LHCN-M2 (cell line): Measurements from ENCODE around the gene PRDM5. TPM values are rescaled to one million over a fixed set of nuclear protein-coding genes. Genes with fewer than 3 reads are reported as not detected.

Experiments used
- DNase-seq: peaks from one replicate; pipeline ENCODE4 v3.0.0-alpha.2; 2012; ENCODE audit warnings: low read depth
- total RNA-seq: library from RNA; depleted of rRNA; stranded (reverse); fragments of >200 nt; gene quantifications from 2 replicates; pipeline ENCODE4 v1.2.3, GENCODE V29; 2014

The PRDM5 gene
- total RNA-seq, 1 experiment from 2014 or later, result 16.5 TPM

- DNase-seq, result no peak
These were observed 65.2 kb downstream of the PRDM5 start for GRCh38 chr4:120857312-120857711.

DNA sequence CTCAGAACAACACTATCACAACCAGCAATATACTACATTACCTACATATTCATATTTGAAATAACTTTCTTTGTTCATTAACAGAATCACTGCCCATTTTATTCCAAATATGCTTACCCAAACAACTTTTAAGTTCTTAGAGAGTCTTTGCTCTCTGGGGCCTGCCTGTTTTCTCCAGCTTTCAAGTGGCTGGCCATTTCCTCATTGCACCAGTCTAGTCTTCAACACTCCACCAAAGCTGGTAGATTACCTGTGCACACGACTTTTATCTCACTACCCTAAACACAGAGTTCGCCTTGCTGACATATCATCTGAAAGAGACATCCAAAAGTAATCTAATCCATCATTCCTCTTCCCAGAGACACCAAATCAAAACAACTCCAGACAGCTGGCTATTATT lies 66.2 kb downstream of the PRDM5 start:
- DNase-seq, result no peak

- DNase-seq, result no peak
These were observed 67.1 kb downstream of the PRDM5 start for GRCh38 chr4:120855307-120856001.

- no peak for DNase-seq
These were observed 69.2 kb downstream of the PRDM5 start for GRCh38 chr4:120853161-120853935.

- DNase-seq, result peak; percentile 32
These were observed 72.4 kb downstream of the PRDM5 start for GRCh38 chr4:120850018-120850599.

GRCh38 chr4:120847019-120847582 lies 75.4 kb downstream of the PRDM5 start:
- no peak for DNase-seq

DNA sequence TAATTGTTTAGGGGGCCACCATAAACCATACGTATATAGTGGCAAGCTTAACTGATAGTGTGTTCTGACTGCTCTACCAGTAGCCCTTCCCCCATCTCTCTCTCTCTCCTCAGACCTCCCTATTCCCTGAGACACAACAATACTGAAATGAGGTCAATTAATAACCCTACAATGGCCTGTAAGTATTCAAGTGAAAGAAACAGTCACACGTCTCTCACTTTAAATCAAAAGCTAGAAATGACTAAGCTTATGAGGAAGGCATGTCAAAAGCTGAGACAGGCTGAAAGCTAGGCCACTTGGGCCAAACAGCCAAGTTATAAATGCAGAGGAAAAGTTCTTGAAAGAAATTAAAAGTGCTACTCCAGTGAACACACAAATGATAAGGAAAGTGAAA lies 78.0 kb downstream of the PRDM5 start:
- DNase-seq, result no peak

DNA sequence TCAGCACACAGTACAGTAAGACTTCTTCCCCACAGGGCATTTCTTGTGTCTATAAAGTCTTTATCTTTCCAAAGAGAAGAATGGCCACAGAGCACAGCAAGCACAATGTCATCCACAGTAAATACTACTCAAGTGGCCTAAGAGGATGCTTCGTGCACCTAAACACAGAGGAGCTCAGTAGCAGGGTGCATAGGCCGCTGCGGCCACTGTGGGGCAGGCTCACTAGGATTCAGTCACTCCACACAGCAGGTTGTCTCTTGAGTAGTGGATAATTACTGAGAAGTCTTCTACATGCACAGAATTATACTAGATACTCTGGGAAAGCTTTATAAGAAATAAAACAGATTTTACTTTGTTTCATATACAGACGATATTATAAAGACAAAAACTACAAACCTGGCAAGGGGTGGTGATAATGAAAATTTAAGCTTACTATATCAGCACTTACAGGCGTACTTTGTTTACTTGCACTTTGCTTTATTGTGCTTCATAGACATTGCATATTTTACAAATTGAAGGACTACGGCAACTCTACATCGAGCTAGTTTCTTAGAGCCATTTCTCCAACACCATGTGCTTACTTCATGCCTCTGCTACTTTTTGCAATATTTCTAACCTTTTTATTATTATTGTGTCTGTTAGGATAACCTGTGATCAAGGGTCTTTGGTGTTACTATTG lies 78.5 kb downstream of the PRDM5 start:
- DNase-seq, result no peak

GRCh38 chr4:120842031-120842430 lies 80.5 kb downstream of the PRDM5 start:
- DNase-seq, result no peak

DNA sequence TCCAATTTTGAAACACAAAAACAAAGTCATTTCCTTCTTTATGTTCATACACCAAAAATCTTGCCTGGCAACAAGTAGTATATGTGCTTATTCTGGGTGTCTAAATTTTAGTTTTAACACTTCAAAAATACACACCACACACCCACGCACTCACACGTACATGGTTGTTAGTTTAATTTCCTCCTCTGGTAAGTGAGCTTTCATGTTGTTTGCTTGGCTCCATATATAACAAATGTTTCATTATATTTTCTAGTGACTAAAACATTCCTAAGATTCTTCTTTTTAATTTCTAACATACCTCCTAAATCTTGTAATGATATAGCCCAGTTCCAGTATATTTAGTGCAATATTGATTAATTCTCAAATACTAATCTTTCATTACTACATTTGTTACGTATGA lies 80.9 kb downstream of the PRDM5 start:
- no peak for DNase-seq

DNA sequence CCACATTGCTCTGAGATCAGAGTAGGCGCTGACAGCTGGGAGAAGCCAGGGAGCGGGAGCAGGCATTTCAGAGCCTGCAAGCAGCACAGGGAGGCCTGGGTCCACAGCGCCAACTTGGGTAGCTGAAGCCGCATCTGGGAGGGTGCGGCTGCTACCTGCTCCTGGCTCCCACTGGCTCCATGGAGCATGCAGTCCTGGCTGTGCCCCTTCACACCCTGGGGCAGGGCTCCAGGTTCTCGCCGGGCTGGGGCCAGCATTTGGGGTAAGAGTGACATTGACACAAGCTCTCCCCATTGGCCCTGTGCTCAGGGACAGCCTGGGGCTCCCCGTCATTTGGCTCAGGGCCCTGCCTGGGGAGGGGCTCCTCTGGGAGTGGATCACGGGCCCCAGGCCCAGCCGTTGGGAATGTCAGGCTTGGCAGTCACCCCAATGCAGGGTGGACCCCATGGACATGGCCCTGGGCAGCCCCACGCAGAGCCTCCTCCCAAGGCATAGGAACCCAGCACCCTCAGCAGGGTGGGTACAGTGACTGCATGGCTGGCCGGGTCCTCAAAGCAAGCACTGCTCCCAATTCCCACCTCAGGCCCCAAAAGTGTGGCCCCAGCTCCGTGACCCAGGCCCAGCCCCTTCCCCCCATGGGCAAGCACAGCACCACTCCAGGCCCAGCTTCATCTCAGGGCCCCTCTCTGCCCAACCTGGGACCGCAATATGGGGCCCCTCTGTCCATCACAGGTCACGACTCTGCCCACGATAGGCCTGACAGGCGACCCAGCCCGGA lies 82.4 kb downstream of the PRDM5 start:
- no peak for DNase-seq

DNA sequence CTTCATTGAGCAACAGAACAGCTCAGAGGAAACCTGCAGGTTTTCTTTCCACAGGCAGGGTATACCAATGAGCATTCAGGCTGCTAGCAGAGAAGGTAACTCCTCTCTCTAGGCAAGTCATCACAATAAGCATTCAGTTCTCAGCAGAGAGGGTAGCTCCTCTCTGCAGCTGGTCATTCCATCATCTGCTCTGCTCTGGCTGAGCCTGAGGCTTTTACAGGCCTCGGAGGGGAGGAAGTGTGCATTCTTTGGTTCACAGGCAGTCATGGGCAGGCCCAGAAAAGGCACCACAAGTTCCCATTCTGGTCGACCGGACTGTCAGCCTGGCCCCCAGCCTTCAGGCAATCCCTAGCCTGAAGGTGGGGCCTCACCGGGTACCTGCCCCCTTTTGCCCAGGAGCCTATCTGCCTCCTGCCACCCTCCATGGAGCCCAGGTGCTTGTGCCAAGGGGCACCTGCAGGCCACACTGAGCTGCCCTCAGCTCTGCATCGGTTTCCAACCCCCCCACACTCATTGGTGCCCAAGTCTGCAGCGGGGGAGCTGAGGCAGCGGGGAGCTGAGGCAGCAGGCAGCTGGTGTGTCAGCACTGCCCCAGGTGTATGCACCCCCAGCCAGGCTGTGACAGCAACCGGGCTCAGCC lies 83.1 kb downstream of the PRDM5 start:
- DNase-seq, result no peak

DNA sequence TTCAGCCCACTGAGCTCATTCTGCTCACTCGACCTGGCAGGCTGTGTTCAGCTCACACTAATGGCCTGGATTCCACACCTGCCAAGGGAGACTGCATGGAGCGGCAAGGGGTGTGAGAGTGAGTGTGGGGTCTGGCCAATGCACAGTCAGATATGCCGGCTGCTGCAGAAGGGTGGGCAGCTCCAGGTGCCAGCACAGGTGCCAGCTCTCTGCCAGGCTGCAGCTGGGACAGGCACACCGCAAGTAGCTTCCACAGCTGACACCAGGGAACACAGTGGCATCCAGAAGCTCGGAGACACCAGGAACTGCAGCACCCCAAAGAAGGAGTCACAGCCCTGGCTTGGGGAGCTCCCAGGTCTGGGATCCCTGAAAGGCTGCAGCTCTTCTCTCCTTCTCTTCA lies 83.7 kb downstream of the PRDM5 start:
- DNase-seq, result no peak

- DNase-seq, result no peak
These were observed 84.9 kb downstream of the PRDM5 start for GRCh38 chr4:120837656-120838055.

GRCh38 chr4:120835342-120835741 lies 87.2 kb downstream of the PRDM5 start:
- no peak for DNase-seq

GRCh38 chr4:120830204-120830603 lies 92.3 kb downstream of the PRDM5 start:
- no peak for DNase-seq

DNA sequence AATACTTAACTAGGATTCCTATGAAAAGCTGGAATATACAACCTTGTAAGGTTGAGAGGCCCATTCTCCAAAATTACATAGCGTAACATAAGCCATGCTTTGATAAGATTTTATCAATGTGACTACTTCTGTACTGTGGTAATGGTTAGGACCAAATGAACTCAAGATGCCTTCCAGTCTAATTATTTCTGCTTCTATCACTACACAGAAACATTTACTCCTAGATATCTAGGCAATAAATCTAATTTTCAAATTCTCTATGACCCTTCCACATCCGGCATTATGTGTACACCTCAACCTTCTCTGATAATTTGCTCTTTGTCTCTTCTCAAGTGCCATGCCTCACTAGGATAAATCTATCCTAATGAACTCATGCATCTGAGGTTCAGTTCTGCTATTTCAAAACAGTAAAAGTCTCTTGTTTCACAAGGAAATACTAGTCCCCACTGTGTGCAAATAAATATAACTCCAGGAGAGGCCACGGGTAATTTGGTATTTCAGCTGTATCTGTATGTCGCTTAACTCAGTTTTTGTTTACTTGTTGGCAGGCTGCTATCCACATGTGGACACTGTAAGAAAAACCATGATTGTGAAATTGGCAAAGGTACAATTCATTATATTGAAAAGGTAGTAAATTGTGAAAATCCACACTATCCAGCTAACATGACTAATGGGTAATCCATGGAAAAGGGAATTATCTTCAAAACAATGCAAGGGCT lies 93.3 kb downstream of the PRDM5 start:
- DNase-seq, result no peak

DNA sequence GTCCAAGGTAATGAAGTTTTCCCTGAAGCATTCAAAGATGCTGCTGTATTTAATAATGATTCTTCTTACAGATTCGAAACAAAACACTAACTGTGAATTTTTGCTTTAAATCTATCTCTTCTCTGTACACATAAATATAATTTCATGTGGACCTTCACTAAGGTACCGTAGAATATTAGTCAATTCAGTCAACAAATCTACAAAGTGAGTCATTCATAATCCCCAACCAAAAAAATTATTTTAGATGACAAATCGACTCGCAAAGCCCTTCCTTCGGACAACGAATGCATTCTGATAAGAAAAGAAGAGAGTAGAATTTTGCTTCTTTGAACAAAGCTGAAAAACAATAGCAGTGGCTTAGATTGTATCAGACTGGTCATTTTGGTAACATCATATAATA lies 95.7 kb downstream of the PRDM5 start:
- no peak for DNase-seq

DNA sequence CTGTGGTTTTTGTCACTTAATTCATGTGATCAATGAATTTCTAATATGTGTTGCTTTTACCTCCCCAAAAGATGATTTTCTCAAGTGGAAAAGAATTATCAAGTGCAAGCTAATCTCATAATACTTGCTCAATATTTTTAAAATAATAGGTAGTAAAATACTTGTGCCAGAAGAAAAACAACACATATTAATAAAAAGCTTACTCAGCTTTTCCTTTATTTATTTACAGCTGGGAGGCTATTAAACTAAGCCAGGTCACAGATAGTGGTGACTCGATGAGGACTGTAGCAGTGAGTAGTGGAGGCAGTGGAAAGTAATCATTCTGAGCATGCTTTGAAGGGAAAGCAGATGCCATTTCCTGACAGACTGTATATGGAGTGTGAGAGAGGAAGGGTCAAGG lies 96.1 kb downstream of the PRDM5 start:
- DNase-seq, result no peak

GRCh38 chr4:120824946-120825345 lies 97.6 kb downstream of the PRDM5 start:
- no peak for DNase-seq
